ENCODE data around the gene ATP12A. TPM values are rescaled to one million over a fixed set of nuclear protein-coding genes. Genes with fewer than 3 reads are reported as not detected.

Gene ATP12A
- total RNA-seq, 2 experiments from 2014 or later = 1.1 TPM

DNA sequence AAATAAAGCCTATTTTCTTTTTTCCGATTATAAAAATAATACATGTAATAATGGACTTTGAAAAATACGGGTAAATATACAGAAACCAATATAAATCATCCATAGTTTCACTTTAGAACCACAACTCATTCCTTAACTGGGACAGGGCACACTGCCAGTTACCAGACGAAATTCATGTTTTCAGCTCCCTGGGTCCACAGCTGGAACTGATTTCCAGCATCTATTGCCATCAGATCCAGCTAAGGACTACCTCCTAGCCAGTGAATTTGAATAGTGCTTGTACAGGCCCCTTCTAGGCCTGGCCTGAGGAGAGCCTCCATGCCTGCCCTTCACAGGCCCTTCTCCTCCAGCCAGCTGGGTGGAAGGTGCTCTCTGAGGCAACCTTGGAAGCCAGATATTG lies 30.0 kb upstream of the ATP12A start:
- Mint-ChIP-seq H3K9me3 (peaks cover 3% of the 10 kb centered on the region), H3K27ac (no peak overlapping the region), H3K27me3 (peaks cover 6% of the 10 kb centered on the region), H3K4me1 (peaks cover 24% of the 10 kb centered on the region), H3K4me3 (no peak overlapping the region), H3K36me3 (ENCODE audit: low read depth) (no peaks in the 10 kb centered on the region)
- POLR2A ChIA-PET = no interaction called here
- CTCF ChIA-PET = no interaction called here
- no peak for DNase-seq

DNA sequence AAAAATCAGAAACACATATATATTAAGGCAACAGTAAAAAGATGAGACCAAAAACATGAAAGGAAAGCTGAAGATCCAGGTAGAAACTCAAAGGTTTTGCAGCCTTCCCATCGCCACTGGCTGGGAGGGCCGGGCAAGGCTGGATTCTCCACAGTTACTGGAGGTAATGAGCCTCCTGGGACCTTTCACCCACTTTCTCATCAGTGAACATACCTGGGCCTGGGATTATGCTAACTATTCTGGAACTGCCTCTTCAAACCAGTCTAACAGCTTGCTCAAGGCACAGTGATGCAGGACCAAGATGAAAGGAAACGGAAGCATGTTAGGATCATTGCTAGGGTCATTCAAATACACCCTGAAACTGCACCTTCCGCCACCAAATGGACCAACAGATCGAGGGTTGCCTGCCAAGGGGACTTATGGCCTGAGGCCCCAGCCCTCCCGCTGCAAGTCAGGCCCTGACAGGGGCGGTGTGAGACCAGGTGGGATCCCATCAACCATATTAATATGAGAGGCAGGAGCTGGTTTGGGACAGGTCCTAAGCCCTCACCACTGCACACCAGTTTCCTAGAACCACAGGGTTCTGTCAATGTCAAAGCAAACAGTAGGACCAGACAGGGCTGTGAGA lies 28.4 kb upstream of the ATP12A start:
- Mint-ChIP-seq H3K36me3 (ENCODE audit: low read depth) (no peaks in the 10 kb centered on the region), H3K4me3 (no peak overlapping the region), H3K27ac (no peak overlapping the region), H3K4me1 (peaks cover 21% of the 10 kb centered on the region), H3K27me3 (peaks cover 6% of the 10 kb centered on the region), H3K9me3 (no peaks in the 10 kb centered on the region)
- DNase-seq = no peak
- CTCF ChIA-PET = no interaction called here
- POLR2A ChIA-PET = no interaction called here

DNA sequence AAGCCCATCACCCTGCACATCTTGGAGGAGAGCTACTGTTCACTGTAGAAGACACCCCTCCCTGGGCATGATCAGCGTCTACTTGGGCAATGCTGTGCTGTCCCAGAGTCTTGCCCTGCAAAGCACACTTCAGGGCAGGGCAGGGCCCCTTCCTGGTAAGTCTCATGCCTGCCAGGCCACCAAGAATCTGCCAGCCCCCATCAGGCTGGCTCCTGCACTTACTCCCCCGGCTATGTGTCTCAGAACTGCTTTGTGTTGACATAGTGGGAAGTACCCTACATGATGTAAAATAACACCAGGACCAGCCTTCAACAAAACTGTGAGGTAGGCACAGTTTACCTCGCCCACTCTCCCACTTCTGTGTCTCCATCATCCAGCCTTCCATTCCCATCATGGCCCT lies 27.8 kb upstream of the ATP12A start:
- no peaks in the 10 kb centered on the region for H3K9me3 Mint-ChIP-seq
- ChIA-PET POLR2A (no interaction called here), CTCF (no interaction called here)
- no peak overlapping the region for H3K27ac Mint-ChIP-seq
- no peaks in the 10 kb centered on the region for H3K36me3 Mint-ChIP-seq (ENCODE audit: low read depth)
- H3K4me3 Mint-ChIP-seq = no peak overlapping the region
- H3K27me3 Mint-ChIP-seq = peaks cover 7% of the 10 kb centered on the region
- no peak for DNase-seq
- peaks cover 20% of the 10 kb centered on the region for H3K4me1 Mint-ChIP-seq

DNA sequence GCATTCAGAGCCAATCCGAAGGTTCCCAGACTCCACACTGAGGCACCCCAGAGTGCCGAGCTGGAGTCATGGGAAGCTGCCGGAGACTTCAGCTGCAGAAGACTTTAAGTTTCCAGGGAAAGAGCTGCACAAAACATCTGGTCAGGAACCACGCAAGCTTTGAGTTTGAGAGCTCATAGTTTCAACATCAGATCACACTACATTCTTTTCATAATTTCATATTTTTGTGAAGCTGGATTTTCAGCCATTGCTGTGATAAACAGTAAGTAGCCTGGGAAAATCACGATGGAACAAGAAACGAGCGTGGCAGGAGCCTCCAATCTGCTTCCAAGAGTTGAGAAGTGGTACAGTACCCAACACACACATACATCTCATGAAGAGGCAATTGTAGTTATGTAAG lies 25.5 kb upstream of the ATP12A start:
- no peak overlapping the region for H3K27ac Mint-ChIP-seq
- no peak overlapping the region for H3K4me3 Mint-ChIP-seq
- peaks cover 2% of the 10 kb centered on the region for H3K4me1 Mint-ChIP-seq
- no peaks in the 10 kb centered on the region for H3K9me3 Mint-ChIP-seq
- CTCF ChIA-PET = interaction anchor here (1.1 to 1.7 kb wide), 4 partner anchors 15 to 340 kb away, joined by 3 to 4 read pairs (median 4); no protein-coding TSS in a partner anchor
- DNase-seq = no peak
- H3K36me3 Mint-ChIP-seq (ENCODE audit: low read depth) = no peaks in the 10 kb centered on the region
- POLR2A ChIA-PET = interaction anchor here (1.2 kb wide), 1 partner anchor 18 kb away, joined by 3 read pairs; no protein-coding TSS in a partner anchor
- H3K27me3 Mint-ChIP-seq = peaks cover 13% of the 10 kb centered on the region

DNA sequence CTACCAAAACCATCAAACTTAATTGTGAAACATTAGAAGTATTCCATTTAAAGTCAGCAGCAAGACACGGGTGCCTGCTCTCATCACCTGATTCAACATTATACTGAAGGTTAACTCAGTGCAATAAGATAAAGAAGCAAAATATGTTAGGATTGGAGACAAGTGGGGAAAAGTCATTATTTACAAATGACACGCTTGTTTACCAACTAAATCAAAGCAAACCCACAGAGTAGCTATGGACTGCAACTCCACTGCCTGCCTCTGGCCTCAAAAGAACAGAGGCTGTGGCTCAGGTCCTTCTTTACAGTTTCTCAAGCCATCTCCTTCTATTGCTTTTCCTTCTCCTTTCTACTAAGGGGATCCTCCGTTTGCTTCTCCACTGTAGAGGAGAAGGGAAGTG lies 21.0 kb upstream of the ATP12A start:
- Mint-ChIP-seq H3K4me1 (peaks cover 6% of the 10 kb centered on the region), H3K27ac (no peak overlapping the region), H3K36me3 (ENCODE audit: low read depth) (no peaks in the 10 kb centered on the region), H3K9me3 (no peaks in the 10 kb centered on the region), H3K4me3 (no peak overlapping the region), H3K27me3 (peaks cover 10% of the 10 kb centered on the region)
- DNase-seq = no peak
- ChIA-PET POLR2A (interaction anchor here (0.9 kb wide), 1 partner anchor 34 kb away, joined by 3 read pairs; no protein-coding TSS in a partner anchor), CTCF (no interaction called here)

DNA sequence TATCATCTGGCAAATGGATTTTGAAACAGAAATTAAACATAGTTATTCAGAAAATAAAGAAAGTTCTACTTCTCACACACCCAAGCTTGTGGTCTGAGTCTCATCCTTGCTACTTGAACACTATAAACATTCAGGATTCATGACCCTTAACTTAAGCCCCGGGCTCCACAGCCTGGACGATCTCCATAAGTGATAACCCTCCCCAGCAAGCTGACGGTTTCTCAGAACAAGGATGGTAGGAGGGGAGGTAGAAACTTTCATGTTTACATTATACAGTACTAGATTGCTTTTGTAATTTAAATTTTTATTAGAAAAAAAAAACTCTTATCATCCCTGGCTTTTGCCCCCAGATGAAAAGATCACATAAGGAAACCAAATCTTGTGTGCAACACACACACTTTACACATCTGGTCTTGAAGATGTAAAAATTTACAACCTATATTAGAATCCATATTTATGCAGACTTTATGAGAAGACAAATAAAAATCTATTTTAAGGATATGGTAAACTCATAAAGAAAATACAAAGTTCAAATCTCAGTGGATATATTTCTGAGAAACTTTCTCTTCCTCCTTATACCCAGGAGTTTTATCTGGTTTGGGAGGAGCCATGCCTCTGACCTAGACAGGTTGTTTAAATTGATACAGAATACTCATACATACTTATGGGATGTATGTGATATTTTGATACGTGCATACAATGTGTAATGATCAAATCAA lies 20.0 kb upstream of the ATP12A start:
- CTCF ChIA-PET = no interaction called here
- POLR2A ChIA-PET = interaction anchor here (0.9 kb wide), 1 partner anchor 35 kb away, joined by 3 read pairs; no protein-coding TSS in a partner anchor
- H3K9me3 Mint-ChIP-seq = no peaks in the 10 kb centered on the region
- H3K27me3 Mint-ChIP-seq = peaks cover 9% of the 10 kb centered on the region
- no peak overlapping the region for H3K27ac Mint-ChIP-seq
- H3K36me3 Mint-ChIP-seq (ENCODE audit: low read depth) = no peaks in the 10 kb centered on the region
- no peak for DNase-seq
- peaks cover 6% of the 10 kb centered on the region for H3K4me1 Mint-ChIP-seq
- H3K4me3 Mint-ChIP-seq = no peak overlapping the region

DNA sequence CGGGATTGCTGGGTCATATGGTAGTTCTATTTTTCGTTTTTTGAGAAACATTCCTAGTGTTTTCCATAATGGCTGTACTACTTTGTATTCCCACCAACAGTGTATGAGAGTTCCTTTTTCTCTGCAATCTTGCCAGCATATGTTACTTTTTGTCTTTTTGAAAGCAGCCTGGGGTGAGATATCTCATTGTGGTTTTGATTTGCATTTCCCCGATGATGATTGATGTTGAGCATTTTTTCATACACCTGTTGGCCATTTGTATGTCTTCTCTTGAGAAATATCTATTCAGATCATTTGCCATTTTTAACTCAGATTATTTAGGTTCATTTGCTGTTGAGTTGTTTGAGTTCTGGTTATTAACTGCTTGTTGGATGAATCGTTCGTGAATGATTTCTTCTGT lies 18.5 kb upstream of the ATP12A start:
- Mint-ChIP-seq H3K27ac (no peak overlapping the region), H3K4me3 (no peak overlapping the region), H3K9me3 (no peaks in the 10 kb centered on the region), H3K4me1 (peaks cover 6% of the 10 kb centered on the region), H3K27me3 (peaks cover 9% of the 10 kb centered on the region), H3K36me3 (ENCODE audit: low read depth) (no peaks in the 10 kb centered on the region)
- no peak for DNase-seq
- POLR2A ChIA-PET = no interaction called here
- CTCF ChIA-PET = interaction anchor here (1.1 to 1.2 kb wide), 2 partner anchors 11 to 66 kb away, joined by 3 to 4 read pairs; no protein-coding TSS in a partner anchor

DNA sequence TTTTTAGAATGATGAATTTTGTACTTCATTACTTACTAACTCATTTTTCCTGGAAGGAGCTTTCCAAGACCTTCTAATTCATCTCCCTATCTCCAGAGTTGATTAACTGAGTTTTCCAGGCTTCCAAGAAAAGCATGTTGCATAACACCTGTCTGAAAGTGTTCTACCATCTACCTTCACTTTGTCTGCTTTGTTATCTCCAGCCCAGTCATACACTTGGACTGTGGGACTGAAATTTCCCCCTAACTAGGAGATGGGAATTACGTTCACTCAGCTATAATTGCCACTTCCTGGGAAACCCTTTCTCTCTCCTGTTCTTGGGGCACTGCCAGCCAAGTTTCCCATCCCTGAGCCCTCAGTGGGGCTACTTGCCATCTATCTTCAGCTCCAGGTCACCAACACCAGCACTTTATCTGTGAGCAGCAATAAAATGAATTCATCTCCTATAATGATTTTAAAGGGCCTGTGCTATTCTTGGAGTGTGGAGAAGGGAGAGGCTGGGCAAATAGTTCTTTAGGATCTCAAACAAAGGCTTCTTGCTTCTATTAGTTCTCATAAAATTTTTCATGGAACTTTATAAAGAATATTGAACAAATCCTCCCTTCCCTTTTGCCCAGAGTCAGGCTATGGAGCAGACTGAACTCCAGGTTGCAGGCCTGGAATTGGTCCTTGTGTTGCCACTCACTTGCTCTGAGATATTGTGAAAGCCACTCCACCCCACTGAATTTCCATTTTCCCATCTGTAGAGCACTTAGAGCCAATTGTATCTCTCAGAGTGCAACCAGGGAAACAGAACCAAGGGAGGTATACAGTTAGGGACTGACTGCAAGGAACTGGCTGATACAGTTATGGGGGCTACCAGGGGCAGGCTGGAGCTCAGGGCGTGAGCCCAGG lies 17.8 kb upstream of the ATP12A start:
- H3K4me1 Mint-ChIP-seq = peaks cover 6% of the 10 kb centered on the region
- ChIA-PET CTCF (interaction anchor here (1.1 to 1.2 kb wide), 2 partner anchors 10 to 65 kb away, joined by 3 to 4 read pairs; no protein-coding TSS in a partner anchor), POLR2A (no interaction called here)
- no peaks in the 10 kb centered on the region for H3K9me3 Mint-ChIP-seq
- peaks cover 7% of the 10 kb centered on the region for H3K27me3 Mint-ChIP-seq
- H3K4me3 Mint-ChIP-seq = no peak overlapping the region
- no peak overlapping the region for H3K27ac Mint-ChIP-seq
- H3K36me3 Mint-ChIP-seq (ENCODE audit: low read depth) = no peaks in the 10 kb centered on the region
- no peak for DNase-seq

DNA sequence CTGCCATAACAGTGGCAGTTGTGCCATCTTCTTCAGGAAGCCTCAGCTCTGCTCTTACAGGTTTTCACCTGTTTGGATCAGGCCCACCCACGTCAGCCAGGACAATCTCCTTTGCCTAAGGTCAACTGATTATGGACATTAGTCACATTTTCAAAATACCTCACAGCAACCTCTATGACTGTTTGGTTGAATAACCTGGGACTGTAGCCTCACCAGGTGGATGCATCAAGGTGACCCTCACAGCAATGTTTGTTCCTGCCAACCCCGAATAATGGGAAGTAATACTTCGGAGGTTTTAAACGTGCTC lies 17.2 kb upstream of the ATP12A start:
- CTCF ChIA-PET = interaction anchor here (1.2 kb wide), 1 partner anchor 9 kb away, joined by 3 read pairs; no protein-coding TSS in a partner anchor
- Mint-ChIP-seq H3K4me1 (peaks cover 6% of the 10 kb centered on the region), H3K36me3 (ENCODE audit: low read depth) (no peaks in the 10 kb centered on the region), H3K27ac (no peak overlapping the region), H3K27me3 (peaks cover 2% of the 10 kb centered on the region), H3K9me3 (no peaks in the 10 kb centered on the region), H3K4me3 (no peak overlapping the region)
- POLR2A ChIA-PET = no interaction called here
- no peak for DNase-seq

DNA sequence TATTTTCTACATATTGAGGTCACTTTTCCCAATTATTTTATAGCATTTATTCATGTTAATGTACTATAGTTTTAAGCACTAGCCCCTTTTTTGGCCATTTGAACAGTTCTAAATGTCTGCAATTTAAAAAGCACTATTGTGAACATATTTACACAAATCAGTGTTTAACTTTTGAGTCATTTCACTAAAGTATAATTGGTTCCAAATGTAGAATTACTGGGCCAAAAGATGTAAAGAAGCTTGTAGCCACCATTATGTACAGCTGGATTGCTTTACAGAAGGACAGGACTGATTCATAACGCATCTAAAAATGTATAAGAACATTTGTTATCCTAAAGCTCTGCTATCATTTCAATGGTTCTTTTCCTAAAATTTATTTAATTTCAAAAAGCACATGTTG lies 16.6 kb upstream of the ATP12A start:
- POLR2A ChIA-PET = no interaction called here
- Mint-ChIP-seq H3K9me3 (no peaks in the 10 kb centered on the region), H3K27ac (no peak overlapping the region), H3K36me3 (ENCODE audit: low read depth) (no peaks in the 10 kb centered on the region), H3K4me3 (no peak overlapping the region), H3K4me1 (peaks cover 7% of the 10 kb centered on the region), H3K27me3 (peaks cover 2% of the 10 kb centered on the region)
- DNase-seq = no peak
- CTCF ChIA-PET = no interaction called here

DNA sequence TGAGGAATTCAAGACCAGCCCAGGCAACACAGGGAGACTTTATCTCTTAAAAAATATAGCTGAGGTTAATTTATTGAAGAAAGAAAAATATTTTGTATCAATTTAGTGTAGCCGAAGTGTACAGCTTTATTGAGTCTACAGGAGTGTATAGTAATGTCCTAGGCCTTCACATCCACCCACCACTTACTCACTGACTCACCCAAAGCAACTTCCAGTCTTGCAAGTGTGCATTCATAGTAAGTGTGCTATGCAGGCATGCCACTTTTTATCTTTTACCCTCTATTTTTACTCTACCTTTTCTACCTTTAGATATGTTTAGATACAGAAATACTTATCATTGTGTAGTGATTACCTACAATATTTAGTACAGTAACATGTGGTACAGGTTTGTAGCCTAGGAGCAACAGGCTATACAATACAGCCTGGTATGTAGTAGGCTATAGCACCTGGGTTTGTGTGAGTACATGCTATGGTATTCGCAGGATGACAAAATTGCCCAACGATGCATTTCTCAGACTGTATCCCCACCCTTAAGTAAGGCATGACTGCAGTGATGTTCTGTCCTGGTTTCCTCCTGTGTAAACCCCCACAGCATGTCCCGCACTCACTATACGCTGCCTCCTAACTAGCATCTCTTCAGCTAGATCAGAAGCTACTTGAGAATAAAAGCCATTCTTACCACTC lies 15.3 kb upstream of the ATP12A start:
- no peaks in the 10 kb centered on the region for H3K27me3 Mint-ChIP-seq
- H3K4me1 Mint-ChIP-seq = peaks cover 11% of the 10 kb centered on the region
- DNase-seq = no peak
- H3K4me3 Mint-ChIP-seq = no peak overlapping the region
- ChIA-PET POLR2A (no interaction called here), CTCF (no interaction called here)
- H3K9me3 Mint-ChIP-seq = no peaks in the 10 kb centered on the region
- no peak overlapping the region for H3K27ac Mint-ChIP-seq
- no peaks in the 10 kb centered on the region for H3K36me3 Mint-ChIP-seq (ENCODE audit: low read depth)

DNA sequence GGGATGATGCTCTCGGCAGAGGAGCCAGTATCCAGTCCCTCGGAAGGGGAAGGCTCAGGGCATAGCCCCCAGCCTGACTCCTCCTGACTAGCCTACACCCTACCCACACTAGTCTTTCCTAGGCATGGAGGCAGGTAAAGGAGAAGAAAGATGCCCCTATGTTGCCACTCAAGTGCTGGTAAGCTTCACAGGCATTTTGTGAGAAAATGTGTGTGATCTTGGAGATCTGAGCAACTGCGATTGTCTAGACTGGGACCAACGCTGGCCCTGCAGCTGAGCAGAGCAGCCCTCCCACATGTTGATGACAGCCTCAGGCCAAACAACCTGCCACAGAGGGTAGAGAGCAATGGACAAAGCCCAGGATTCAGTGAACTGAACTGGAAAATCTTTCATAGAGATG lies 11.7 kb upstream of the ATP12A start:
- Mint-ChIP-seq H3K27ac (no peak overlapping the region), H3K27me3 (no peaks in the 10 kb centered on the region)

More for the DNA sequence above, 11.7 kb upstream of the ATP12A start:
- peaks cover 19% of the 10 kb centered on the region for H3K4me1 Mint-ChIP-seq
- no peak overlapping the region for H3K4me3 Mint-ChIP-seq
- POLR2A ChIA-PET = no interaction called here
- H3K36me3 Mint-ChIP-seq (ENCODE audit: low read depth) = no peaks in the 10 kb centered on the region
- no peaks in the 10 kb centered on the region for H3K9me3 Mint-ChIP-seq
- no peak for DNase-seq
- CTCF ChIA-PET = interaction anchor here (0.9 to 1.3 kb wide), 3 partner anchors 34 to 91 kb away, joined by 3 read pairs; no protein-coding TSS in a partner anchor
